HG02870 (cell line): ENCODE results near the gene ULK4.
"Not testable (repeated sequence)": the region's sequence is repeated elsewhere in the genome, so short reads cannot be mapped to it uniquely, and the experiment has no call there.

Source experiments
- ATAC-seq: cut with Tn5 transposase; IDR thresholded peaks from one replicate; pipeline ENCODE4 v1.9.1; 2021; ENCODE audit warnings: mild to moderate bottlenecking, moderate library complexity; ENCODE audit not compliant: unreplicated experiment

The ULK4 gene

DNA sequence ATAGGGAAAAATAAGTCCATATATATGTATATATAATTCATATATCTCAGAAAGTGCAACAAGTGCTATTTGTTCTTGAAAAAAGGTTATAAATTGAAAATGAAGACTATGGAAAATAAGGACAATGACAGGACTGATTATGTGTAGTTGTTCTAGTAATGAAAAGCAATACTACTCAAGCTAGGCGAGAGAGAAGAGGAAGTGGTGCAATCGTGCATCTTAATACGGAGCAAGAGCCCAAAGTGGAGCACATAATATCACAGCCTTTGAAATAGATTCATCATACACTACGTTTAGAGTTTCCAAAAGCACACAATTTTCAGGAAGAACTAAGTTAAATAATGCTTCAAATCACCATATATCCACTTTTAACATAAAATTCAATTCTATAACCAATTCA is 87.9 kb downstream of the ULK4 start:
- no peak for ATAC-seq

DNA sequence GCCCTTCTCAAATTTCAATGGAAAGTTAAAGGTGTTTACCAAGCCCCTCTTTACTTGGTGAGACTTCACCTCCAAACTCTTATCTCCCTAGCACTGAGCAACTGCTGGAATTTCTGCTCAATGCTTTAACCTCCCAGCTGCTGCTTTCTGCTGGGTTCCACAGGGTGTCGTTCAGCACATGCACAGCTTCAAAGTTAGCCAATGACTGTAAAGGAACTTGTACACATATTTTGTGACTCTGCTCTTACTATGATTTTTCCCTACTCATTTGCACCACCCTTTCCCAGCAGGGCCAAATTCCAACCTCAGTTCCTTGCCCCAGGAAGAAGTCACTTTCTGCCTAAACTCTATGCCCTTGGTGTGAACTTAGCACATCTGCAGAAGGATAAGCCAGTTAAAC is 89.7 kb downstream of the ULK4 start:
- ATAC-seq, result no peak

DNA sequence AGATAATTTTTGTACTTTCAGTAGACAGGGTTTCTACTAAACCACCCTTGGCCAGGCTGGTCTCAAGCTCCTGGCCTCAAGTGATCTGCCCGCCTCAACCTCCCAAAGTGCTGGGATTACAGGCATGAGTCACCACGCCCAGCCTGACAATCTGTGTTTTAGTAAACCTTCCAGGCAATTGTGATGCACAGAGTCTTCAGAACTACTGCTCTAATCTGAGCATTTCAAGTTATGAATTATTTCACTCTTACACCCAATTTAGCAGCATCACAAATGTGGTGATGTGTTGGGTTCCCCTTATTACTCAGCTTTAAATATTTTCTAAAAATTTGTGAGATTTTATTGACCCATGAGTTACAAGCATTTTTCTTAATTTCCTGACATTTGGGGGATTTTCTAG is 94.4 kb downstream of the ULK4 start:
- no peak for ATAC-seq

DNA sequence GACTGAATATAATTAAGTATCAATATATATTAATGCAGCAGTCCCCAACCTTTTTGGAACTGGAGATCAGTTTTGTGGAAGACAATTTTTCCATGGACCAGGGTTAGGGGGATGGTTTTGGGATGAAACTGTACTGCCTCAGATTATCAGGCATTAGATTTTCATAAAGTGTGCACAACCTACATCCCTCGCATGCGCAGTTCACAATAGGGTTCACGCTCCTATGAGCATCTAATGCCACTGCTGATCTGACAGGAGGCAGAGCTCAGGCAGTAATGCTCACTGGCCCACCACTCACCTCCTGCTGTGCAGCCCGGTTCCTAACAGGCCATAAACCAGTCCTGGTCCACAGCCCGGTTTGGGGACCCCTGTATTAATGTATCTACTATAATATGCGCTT is 95.6 kb downstream of the ULK4 start:
- ATAC-seq, result no peak

DNA sequence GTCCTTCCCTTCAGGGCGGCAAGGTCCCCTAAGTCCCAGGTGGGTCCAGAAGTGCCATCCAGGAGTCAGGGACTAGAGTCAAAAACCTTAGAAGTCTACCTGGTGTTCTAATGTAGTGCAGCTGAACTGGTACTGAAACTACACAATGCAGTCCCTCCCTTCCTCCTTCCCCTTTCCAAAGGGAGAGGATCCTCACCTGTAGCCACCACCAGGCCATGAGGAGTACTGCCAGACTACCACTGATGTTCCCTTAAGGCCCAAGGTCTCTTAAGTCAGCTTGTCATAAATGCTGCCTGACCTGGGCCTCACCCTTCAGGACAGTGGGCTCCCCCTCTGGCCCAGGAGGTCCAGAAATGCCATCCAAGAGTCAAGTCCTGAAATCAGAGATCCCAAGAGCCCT is 98.9 kb downstream of the ULK4 start:
- ATAC-seq, result no peak

DNA sequence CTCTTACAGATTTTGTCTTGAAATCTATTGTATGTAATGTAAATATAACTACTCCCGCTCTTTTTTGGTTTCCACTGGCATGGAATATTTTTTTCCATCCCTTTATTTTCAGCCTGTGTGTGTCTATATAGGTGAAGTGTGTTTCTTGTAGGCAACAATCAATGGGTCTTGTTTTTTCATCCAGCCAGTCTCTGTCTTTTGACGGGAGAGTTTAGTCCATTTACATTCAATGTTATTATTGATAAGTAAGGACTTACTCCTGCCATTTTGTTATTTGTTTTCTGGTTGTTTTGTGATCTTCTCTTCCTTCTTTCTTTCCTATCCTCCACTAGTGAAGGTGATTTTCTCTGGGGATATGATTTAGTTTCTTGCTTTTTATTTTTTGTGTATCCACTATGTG is 101.4 kb downstream of the ULK4 start:
- not testable (repeated sequence) for ATAC-seq

DNA sequence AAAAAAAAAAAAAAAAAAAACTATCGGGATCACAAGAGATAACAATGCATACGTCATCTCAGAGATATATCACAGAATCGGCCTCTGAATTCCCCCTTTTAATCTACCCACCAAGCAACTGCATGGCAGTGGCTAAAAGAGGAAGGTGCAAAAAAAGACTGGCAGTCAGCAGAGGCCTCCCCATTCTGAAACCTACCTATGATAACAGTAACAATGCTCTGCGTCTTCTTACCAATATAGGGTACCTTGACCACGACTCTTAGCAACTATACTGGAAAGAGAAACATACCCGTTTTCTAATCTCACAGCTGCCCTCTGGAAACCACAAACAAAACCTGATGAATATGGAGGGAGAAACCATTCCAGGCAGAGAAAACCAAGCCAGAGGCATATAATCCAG is 106.9 kb downstream of the ULK4 start:
- ATAC-seq, result no peak

DNA sequence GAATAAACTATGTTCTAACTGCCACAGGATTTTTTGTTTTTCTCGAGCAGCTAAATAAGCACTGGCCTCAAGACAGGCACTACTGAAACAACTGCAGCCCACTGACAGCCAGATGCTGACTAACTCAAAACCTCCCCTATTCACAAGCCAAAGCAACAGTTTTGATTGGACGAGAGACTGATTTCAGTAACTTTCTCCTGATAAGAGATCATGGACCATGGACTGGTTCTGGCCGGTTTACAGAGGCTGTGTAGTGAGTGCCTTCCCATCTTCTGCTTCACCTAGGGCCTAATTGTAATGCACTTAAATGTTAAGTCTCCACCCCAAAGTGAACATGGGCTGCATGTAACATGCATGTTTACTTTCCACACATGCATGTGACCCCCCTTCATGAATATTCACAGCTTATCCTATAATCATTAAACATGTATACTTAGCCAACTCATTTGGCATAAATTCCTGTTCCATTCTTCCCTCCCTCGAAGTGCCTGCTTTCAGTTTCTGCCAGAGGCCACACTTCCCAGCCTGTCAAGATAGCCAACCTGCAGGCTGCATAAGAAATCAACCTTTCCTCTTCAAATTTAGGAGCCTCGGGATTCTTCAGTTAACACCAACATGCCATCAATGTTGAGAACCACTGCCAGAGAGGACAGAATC is 108.2 kb downstream of the ULK4 start:
- ATAC-seq, result no peak

DNA sequence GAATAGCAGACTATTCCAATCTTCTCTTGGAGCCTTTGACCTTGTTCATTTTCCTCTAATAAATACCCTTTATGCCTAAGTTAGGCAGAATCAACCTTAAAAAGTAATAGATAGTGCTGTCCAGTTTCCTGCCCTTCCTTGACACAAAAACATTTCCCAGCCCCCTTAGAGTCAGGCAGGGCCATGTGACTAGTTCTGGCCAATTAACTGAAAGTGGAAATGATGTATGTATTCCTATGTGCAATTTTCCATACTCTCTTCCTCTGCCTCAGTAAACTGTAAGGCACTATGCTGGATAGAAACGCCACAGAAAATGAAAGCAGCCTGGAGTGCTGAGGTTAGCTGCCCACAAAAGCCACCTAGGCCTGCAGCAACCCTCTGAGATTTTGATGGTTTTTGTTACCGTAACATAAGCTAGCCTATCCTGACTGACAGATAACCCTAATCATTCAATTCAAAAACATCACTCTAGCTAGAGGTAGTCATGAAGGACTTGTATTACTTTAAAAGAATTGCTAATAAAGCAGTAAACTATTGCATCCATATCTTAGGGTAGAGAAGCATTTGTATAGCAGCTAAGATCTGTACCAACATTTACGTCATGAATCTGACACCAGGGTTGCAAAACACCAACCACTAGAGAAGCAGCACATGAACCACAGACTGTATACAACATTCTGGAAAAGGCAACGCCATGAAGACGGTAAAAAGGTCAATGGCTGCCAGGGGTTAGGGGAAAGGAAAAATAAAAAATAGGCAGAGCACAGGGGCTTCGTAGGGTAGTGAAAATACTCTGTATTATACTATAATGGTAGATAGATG is 112.9 kb downstream of the ULK4 start:
- ATAC-seq, result no peak

DNA sequence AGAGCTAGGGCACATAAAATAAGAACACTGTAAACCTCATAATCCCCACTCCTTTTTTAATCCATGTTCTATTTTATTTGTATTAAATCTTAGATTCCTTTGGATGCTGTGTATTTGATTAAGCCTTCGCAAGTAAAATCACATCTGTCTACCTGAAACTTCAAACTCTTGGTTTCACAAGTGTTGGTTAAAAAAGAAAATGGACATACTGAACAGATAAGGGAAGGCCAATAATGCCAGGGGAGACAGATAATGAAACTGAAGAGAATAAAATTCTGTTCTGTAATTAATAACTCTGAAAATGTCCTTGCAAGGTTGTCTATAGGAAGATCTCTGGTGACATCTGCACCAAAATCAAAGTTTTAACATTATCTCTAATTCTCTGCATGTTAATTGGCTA is 114.2 kb downstream of the ULK4 start:
- ATAC-seq, result no peak

DNA sequence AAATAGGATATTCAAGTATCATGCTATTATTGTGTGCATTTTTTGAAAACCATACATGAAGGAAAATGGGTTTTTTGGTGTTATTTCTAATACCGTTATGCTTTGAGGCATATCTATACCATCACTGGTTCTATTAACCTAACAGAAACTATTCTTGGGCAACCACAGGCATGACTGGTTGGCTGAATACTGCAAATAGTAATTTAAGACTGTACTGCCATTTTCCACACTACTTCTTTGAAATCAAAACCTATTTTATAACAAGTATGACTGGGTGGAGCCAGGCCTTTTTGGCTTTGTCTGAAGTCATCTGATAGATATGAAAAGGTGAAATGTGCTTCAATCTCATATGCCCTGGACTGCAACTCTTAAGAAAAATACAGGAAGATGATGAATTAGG is 115.1 kb downstream of the ULK4 start:
- ATAC-seq, result peak; percentile 53

DNA sequence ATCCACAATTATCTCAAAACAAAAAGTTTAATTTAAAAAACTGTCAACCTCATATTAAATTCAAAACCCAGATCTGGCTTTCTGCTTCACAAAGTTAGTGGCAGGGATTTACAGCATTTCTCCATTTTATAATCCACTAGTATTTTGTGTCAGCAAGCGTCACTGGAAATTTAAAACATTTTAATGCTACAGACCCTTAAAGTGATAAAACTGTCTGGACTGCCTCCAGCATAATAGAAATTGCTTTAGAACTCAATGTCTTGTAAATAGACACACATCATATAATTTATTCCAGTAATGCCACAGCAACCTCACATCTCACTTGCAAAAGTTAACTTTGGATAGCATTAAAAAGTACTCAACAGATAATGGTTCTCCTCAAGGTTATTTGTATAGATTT is 116.1 kb downstream of the ULK4 start:
- ATAC-seq, result no peak

DNA sequence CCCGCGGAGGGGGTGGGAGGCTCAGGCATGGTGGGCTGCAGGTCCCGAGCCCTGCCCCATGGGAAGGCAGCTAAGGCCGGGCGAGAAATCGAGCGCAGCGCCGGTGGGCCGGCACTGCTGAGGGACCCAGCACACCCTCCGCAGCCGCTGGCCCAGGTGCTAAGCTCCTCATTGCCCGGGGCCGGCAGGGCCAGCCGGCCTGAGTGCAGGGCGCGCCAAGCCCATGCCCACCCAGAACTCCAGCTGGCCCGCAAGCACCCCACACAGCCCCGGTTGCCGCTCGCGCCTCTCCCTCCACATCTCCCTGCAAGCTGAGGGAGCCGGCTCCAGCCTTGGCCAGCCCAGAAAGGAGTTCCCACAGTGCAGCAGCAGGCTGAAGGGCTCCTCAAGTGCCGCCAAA is 117.6 kb downstream of the ULK4 start:
- ATAC-seq, result not testable (repeated sequence)

DNA sequence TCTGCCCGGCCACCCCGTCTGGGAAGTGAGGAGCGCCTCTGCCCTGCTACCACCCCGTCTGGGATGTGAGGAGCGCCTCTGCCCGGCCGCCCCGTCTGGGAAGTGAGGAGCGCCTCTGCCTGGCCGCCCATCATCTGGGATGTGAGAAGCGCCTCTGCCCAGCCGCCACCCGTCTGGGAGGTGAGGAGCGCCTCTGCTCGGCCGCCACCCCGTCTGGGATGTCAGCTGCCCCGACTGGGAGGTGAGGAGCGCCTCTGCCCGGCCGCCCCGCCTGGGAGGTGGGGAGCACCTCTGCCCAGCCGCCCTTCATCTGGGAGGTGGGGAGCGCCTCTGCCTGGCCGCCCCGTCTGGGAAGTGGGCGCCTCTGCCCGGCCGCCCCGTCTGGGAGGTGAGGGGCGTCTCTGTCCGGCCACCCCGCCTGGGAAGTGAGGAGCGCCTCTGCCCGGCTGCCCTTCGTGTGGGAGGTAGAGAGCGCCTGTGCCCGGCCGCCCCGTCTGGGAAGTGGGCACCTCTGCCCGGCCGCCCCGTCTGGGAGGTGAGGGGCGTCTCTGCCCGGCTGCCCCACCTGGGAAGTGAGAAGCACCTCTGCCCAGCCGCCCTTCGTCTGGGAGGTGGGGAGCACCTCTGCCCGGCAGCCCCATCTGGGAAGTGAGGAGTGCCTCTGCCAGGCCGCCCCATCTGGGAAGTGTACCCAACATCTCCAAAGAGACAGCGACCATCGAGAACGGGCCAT is 120.8 kb downstream of the ULK4 start:
- ATAC-seq, result not testable (repeated sequence)

DNA sequence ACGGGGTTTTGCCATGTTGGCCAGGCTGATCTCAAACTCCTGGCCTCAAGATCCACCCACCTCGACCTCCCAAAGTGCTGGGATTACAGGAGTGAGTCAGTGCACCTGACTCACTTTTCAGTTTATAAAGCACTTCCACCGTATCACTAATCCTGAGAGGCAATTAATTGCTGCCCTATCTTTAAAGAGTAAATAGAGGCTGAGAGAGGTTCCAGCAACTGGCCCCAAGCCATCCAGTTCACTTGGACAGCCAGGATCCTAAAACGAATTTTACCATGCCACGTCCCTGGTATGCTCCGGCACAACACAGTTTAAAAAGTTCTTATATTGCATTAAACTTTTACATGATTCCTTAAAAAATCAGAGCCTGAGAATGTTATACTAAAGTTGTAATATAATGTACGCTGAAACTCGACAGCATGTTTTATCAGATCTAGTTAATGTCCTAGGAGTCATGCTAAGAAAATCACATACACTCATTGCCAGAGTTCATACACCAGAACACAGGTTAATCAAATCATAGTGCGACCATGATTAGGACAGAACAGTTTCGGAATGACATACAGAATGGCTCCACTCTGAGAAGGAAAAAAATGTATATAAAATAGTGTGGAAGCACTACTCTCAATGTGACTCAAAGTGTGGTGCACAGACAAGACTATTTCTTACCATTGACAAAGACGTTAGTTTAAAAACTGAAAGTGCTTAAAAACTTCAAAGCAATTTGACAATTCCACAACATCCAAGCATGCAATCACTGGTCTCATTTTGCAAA is 125.4 kb downstream of the ULK4 start:
- peak; percentile 96 for ATAC-seq

DNA sequence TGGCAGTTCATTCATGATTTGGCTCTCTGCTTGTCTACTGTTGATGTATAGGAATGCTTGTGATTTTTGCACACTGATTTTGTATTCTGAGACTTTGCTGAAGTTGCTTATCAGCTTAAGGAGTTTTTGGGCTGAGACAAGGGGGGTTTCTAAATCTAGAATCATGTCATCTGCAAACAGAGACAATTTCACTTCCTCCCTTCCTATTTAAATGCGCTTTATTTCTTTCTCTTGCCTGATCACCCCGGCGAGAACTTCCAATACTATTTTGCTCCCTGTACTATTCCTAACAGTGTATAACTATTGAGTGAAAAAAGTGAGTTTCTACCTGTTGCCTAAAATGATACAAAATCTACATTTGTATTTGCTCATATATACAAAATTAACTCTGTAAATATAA is 128.3 kb downstream of the ULK4 start:
- ATAC-seq, result no peak

DNA sequence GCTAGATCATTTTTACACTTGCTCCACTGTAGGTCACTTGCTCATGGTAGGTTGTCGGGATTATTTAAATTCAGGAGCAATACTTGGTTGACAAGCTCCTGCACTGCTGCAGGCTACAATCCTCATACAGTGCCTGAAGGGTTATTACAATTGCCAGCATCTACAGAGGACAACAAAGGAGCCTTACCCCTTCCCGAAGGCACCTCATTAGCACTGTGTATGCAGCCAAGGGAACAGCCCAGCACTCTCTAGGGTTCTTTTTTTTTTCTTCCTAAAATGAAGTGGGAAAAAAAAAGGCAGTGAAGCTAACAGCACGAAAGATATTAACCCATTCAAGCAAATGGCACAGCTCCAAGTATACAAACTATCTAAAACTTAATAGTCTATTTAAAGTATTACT is 142.7 kb downstream of the ULK4 start:
- ATAC-seq, result no peak

DNA sequence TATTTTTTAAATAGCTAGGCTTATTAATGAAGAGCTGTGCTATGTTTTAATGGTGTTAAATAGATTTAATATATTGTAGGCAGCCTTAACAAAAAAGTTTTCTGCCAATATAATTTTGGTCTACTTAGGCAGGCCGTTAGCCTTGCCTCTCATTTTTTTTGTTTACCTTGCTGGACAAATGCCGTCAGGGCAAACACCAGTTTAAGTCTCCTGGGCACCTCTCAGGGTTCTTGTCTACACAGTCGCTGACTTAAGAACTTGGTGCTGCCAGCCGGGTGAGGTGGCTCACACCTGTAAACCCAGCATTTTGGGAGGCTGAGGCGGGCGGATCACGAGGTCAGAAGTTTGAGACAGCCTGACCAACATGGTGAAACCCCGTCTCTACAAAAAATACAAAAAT is 153.3 kb downstream of the ULK4 start:
- no peak for ATAC-seq

DNA sequence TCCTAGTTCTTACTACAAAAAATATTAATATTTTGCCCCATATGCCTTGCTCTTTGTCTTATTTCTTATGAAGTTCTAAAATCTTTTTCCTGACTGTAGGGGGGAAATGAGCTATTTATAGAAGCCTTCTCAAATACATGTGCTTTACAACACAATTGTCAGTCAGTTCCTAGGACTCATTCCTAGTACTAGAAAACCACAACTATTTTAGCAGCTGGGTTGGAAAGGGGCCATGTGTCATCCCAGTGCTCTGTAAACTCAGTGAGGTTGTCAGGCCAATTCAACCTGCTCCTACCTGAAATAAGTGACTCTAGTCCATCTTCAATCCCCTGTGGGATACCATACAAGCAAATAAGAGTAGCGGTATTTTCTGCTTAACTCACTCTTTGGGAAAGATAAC is 153.8 kb downstream of the ULK4 start:
- ATAC-seq, result no peak

DNA sequence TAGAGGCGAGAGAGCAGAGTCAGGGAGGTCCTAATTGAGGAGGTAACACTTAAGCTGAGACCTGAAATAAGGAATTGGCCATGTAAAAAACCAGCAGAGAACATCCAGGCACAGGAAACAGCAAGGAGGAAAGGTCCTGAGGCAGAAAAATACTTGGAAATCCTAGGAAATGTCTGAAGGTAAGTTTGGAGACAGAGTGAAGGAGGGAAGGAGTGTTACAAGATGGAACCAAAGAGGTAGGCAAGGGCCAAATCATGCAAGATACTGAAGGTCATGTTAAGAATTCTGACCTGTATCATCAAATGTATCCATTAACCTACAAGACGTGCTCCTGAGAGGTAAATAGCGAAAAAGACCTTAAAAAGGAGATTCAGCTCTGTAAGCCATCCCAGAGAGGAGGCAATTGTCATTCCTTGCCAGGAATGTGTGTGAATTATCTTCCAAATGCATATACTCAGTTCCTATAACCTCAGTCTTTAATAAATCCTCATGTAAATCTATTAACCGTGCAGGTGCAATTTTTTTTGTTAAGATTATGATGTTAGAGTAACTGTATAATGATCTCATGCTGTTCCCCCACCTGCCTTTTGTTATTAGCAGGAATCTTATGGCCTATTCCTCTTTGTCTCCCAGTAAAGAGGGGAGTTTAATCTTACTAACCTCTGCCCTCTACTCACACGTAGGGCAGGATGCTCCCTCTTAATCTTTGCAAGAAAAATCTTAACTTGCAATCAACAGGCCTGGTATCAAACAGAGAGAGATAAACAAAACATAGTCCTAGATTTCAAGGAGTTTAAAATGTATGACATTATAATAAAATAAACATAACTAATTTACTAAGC is 166.9 kb downstream of the ULK4 start:
- no peak for ATAC-seq
